WTC11 (cell line): Measurements from ENCODE around the gene ZNF740. TPM values are rescaled to one million over a fixed set of nuclear protein-coding genes. Genes with fewer than 3 reads are reported as not detected.
A peak's percentile ranks its signal among the peaks of the same experiment; 100 is the strongest.

Experiments used
- ATAC-seq: fragments of 200-7000 bp; cut with Tn5 transposase; 2 replicates; pipeline ENCODE4 v1.10.0; 2021; ENCODE audit warnings: mild to moderate bottlenecking, moderate library complexity
- CTCF ChIA-PET: fragments of 300-600 bp; sonication (Branson Sonifier 250); formaldehyde crosslinking; loops from one replicate; lab custom pipeline; 2021; ENCODE audit warnings: antibody characterized with exemption; lab: Charles Lee
- POLR2A ChIA-PET: fragments of 350-600 bp; sonication (Branson Sonifier 250); formaldehyde crosslinking; loops from one replicate; lab custom pipeline; 2021; ENCODE audit warnings: antibody characterized with exemption; lab: Charles Lee
- DNase-seq: peaks from one replicate; pipeline ENCODE4 v3.0.0; 2021; ENCODE audit warnings: low spot score
- H3K27ac Mint-ChIP-seq: 2 replicates; pipeline ENCODE4 v1.8.0; 2021; ENCODE audit warnings: mixed read lengths
- H3K27me3 Mint-ChIP-seq: 2 replicates; pipeline ENCODE4 v1.8.0; 2021; ENCODE audit warnings: low read depth, mild to moderate bottlenecking, moderate library complexity, mixed read lengths
- H3K36me3 Mint-ChIP-seq: 2 replicates; pipeline ENCODE4 v1.8.0; 2021; ENCODE audit warnings: mixed read lengths
- H3K4me1 Mint-ChIP-seq: 2 replicates; pipeline ENCODE4 v1.8.0; 2022; ENCODE audit warnings: mixed read lengths
- H3K4me3 Mint-ChIP-seq: 2 replicates; pipeline ENCODE4 v1.8.0; 2021; ENCODE audit warnings: mild to moderate bottlenecking, moderate library complexity, mixed read lengths
- H3K9me3 Mint-ChIP-seq: 2 replicates; pipeline ENCODE4 v1.8.0; 2021; ENCODE audit warnings: mixed read lengths
- AR ChIP-seq: fragments of 250-450 bp; sonication (Bioruptor Pico); IDR thresholded peaks from 2 replicates; pipeline ENCODE4 v1.9.0; 2021; ENCODE audit warnings: mild to moderate bottlenecking
- ARID4B ChIP-seq: sonication (generic); formaldehyde crosslinking; IDR thresholded peaks from 2 replicates; pipeline ENCODE4 v1.8.0; 2023; ENCODE audit warnings: missing genetic modification reagents, mild to moderate bottlenecking, borderline replicate concordance
- CREB1 ChIP-seq: sonication (generic); formaldehyde crosslinking; IDR thresholded peaks from 2 replicates; pipeline ENCODE4 v1.8.0; 2023; ENCODE audit warnings: mild to moderate bottlenecking, missing genetic modification reagents
- FOXP1 ChIP-seq: sonication (generic); formaldehyde crosslinking; IDR thresholded peaks from 2 replicates; pipeline ENCODE4 v1.8.0; 2022; ENCODE audit warnings: missing genetic modification reagents, mild to moderate bottlenecking, moderate library complexity, borderline replicate concordance
- GTF2I ChIP-seq: fragments of 250-450 bp; sonication (Bioruptor Pico); conservative IDR thresholded peaks from 2 replicates; pipeline ENCODE4 v1.4.0; 2021; ENCODE audit warnings: mild to moderate bottlenecking
- KAT7 ChIP-seq: sonication (generic); formaldehyde crosslinking; IDR thresholded peaks from 2 replicates; pipeline ENCODE4 v1.8.1; 2023; ENCODE audit warnings: missing genetic modification reagents, mild to moderate bottlenecking, borderline replicate concordance
- NFYB ChIP-seq: sonication (generic); formaldehyde crosslinking; conservative IDR thresholded peaks from 2 replicates; pipeline ENCODE4 v1.8.0; 2022; ENCODE audit warnings: low read depth, missing genetic modification reagents
- PREB ChIP-seq: sonication (generic); formaldehyde crosslinking; IDR thresholded peaks from 2 replicates; pipeline ENCODE4 v1.8.1; 2022; ENCODE audit warnings: mild to moderate bottlenecking, missing genetic modification reagents, moderate library complexity, borderline replicate concordance
- SOX15 ChIP-seq: fragments of 250-450 bp; sonication (Bioruptor Pico); IDR thresholded peaks from 2 replicates; pipeline ENCODE4 v1.9.0; 2021; ENCODE audit warnings: mild to moderate bottlenecking
- STAT6 ChIP-seq: sonication (generic); formaldehyde crosslinking; conservative IDR thresholded peaks from 2 replicates; pipeline ENCODE4 v1.8.1; 2023; ENCODE audit warnings: mild to moderate bottlenecking, low read depth, missing genetic modification reagents, moderate library complexity
- ZNF263 ChIP-seq: sonication (generic); formaldehyde crosslinking; IDR thresholded peaks from 2 replicates; pipeline ENCODE4 v1.8.1; 2022; ENCODE audit warnings: low read depth, mild to moderate bottlenecking, moderate library complexity, missing genetic modification reagents
- ZNF317 ChIP-seq: sonication (generic); formaldehyde crosslinking; IDR thresholded peaks from 2 replicates; pipeline ENCODE4 v1.8.1; 2023; ENCODE audit warnings: low read depth, mild to moderate bottlenecking, moderate library complexity, missing genetic modification reagents, borderline replicate concordance
- ZNF423 ChIP-seq: fragments of 250-450 bp; sonication (Bioruptor Pico); IDR thresholded peaks from 2 replicates; pipeline ENCODE4 v2.1.2; 2022; ENCODE audit warnings: mild to moderate bottlenecking, moderate library complexity
- ZNF532 ChIP-seq: fragments of 250-450 bp; sonication (Bioruptor Pico); IDR thresholded peaks from 2 replicates; pipeline ENCODE4 v1.9.0; 2021; ENCODE audit warnings: mild to moderate bottlenecking, borderline replicate concordance
- total RNA-seq: library from RNA; stranded (reverse); gene quantifications from 3 replicates; pipeline ENCODE4 v1.2.3, GENCODE V29; 2021

ZNF740 gene
- total RNA-seq, 1 experiment from 2014 or later, result 26.6 TPM

GRCh38 chr12:53235164-53235563 lies 54.6 kb downstream of the ZNF740 start:
- no peaks in the 10 kb centered on the region for H3K36me3 Mint-ChIP-seq
- TF ChIP-seq ZNF317 (CRISPR knock-in tag), result no peak
- no peak for TF ChIP-seq ZNF263 (CRISPR knock-in tag)
- no peak for TF ChIP-seq ZNF532 (CRISPR knock-in tag)
- TF ChIP-seq AR (CRISPR knock-in tag), result no peak
- no peak for TF ChIP-seq CREB1 (CRISPR knock-in tag)
- TF ChIP-seq PREB (CRISPR knock-in tag), result no peak
- no peak for TF ChIP-seq KAT7 (CRISPR knock-in tag)
- TF ChIP-seq, all 79 proteins: peak for 0
- peaks cover 5% of the 10 kb centered on the region; the same call in 1 of the 2 replicates for H3K27me3 Mint-ChIP-seq
- H3K4me3 Mint-ChIP-seq, result no peak overlapping the region
- DNase-seq (no peak), ATAC-seq (no peak)
- peak overlapping the region; percentile 57; the same call in 1 of the 2 replicates for H3K27ac Mint-ChIP-seq
- CTCF ChIA-PET, result interaction anchor here (1.3 to 10.2 kb wide), 6 partner anchors 16 to 86 kb away, joined by 4 to 82 read pairs (median 19); partner anchors contain the start of genes AAAS and ESPL1
- POLR2A ChIA-PET, result interaction anchor here (0.6 to 1.8 kb wide), 3 partner anchors 14 to 297 kb away, joined by 3 to 7 read pairs (median 4); no protein-coding TSS in a partner anchor
- H3K4me1 Mint-ChIP-seq, result peaks cover 58% of the 10 kb centered on the region
- H3K9me3 Mint-ChIP-seq, result no peaks in the 10 kb centered on the region

GRCh38 chr12:53235742-53236442 lies 55.4 kb downstream of the ZNF740 start:
- H3K4me1 Mint-ChIP-seq, result peaks cover 57% of the 10 kb centered on the region

More at GRCh38 chr12:53235742-53236442, 55.4 kb downstream of the ZNF740 start:
- H3K36me3 Mint-ChIP-seq, result no peaks in the 10 kb centered on the region
- H3K4me3 Mint-ChIP-seq, result no peak overlapping the region
- peaks cover 5% of the 10 kb centered on the region; the same call in 1 of the 2 replicates for H3K27me3 Mint-ChIP-seq
- DNase-seq (peak; percentile 43), ATAC-seq (0 out of 2 replicates have a peak, but pooled peaks have one; percentile 1)
- H3K9me3 Mint-ChIP-seq, result no peaks in the 10 kb centered on the region
- ChIA-PET POLR2A (interaction anchor here (0.5 to 1.1 kb wide), 6 partner anchors 11 to 298 kb away, joined by 3 to 4 read pairs (median 4); no protein-coding TSS in a partner anchor), CTCF (interaction anchor here (0.6 to 10.2 kb wide), 9 partner anchors 11 to 188 kb away, joined by 4 to 82 read pairs (median 5); partner anchors contain the start of genes AAAS and ESPL1)
- TF ChIP-seq SOX15 (CRISPR knock-in tag), result no peak
- no peak for TF ChIP-seq ARID4B (CRISPR knock-in tag)
- TF ChIP-seq NFYB, result no peak
- no peak for TF ChIP-seq GTF2I (CRISPR knock-in tag)
- TF ChIP-seq ZNF423 (CRISPR knock-in tag), result peak; percentile 84
- no peak for TF ChIP-seq STAT6 (CRISPR knock-in tag)
- no peak for TF ChIP-seq FOXP1 (CRISPR knock-in tag)
- peak overlapping the region; percentile 57 for H3K27ac Mint-ChIP-seq
